NCI-H2029 treated with DMSO at 0.1 percent for 48 hours (cell line): ENCODE data around the gene AGXT.

Source experiments
- DNase-seq: peaks from one replicate; lab custom pipeline; 2025; lab: John Stamatoyannopoulos, UW

Gene AGXT

DNA sequence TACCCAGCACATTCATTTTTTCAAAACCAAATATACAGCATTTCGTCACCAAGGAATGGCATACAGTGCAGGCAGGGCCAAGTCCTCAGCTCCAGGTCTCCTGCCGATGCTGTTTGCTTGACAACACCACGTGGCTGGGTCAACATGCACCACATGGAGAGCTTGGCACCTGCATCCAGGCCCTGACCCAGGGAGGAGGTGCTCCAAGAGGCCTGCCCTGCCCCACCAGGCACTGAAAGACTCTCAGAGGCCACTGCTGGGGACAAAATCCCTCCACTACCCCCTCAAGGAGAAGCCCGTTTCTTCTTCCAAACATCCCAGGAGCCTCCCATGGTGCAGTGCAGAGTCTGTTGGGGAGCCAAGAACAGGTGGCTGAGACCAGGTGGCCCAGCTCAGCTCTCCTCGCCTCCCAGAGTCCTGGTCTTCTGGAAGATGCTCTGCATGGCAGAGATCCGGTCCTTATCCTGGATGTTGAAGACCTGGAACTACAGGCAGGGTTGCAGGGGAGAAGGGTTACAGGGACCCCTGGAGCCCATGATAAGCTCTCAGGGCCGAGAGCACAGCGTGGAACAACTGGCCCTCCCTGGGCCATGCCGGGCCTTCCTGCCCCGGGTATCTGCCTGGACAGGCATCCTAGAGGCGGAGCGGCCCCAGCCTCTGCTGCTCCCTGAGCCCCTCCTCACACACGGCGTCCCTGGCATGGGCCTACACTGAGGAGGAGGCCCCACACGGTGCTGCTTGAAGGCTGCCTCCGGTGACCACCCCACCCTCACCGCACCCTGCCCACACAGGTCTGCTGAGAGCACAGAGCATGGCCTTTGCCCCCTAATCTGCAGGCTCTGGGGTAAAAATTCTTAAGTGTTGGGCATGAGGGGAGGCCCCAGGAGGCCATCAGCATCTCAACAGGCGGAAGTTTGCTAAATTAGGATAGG lies 18.3 kb downstream of the AGXT start:
- no peak for DNase-seq

DNA sequence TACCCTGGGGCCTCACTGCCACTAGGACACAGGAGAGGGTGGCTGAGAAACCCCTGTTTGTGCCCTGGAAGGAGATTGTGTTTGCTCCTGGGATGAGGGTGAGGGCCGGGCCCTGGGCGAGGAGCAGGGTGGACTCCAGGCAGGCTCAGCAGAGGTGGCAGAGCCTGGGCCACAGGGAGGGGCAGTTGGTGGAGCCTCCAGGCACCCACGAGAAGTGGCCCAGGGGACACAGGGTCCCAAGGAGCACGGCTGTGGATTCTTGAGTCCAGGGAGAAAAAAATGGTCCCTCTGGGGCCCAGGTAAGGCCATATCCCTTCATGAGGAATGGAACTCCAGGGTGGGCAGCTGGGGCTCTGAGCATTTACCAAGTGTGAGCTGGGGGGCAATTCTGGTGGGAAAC lies 19.0 kb downstream of the AGXT start:
- DNase-seq: no peak

DNA sequence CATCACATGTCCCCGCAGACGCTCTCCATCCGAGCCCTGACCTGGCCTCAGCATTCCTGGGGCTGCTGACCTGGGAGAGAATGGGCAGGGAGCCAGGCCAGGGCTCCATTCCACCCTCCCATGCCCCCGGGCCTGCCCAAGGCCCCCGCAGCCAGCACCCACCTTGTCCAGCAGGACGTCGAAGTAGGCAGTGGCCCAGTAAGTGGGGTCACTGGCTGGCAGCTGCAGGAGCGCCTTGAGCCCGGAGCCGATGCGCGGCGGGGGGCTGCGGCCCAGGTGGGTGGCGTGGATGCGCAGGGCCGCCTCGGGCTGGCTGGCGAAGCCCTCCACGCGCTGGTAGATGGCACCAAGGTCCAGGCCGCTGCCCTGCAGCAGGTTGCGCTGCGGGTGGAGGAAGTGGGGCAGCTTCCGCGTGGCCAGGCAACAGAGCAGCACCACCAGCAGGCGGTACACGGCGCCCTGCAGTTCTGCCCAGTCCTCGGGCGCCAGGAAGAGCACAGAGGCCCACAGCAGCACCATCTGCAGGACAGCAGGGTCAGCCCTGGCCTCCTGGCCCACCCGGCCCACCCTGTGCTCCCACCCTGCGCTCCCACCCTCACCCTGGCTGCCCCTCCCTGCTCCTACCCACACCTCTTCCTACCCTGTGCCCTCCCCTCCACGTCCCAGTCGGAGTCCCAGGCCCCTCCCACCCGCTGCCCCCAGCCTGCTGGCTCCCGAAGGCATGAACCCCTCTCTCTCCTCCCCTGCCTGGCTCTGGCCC lies 19.7 kb downstream of the AGXT start:
- no peak for DNase-seq

DNA sequence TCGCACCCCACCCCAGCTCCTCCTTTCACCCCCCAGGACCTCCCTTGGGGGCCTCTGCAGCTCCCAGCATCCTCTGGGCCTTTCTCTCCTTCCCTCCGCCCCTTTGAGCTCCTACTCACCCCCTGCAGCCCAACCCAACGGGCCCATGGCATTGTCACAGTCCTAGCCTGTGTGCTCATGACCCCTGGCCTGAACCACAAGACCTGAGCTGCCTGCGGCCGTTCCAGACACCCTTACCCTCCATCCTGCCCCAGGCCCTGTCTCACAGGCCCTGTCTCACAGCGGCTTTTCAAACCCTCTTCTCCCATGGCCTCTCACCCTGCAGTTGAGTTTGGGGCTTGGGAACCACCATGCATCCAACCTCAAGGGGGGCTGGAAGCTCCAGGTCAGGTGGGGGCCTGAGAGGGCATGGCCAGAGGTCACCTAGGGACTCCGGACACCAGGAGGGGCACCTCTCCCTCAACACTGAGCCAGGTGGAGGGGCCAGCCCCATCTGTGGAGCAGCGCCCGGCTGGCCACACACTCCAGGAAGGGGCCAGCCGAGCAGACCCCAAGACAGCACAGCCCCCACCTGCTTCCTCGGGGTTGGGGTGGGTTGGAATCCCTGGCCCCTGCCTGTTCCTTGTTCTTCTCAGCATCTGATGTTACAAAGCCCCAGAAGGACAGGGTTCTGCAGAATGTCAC lies 20.4 kb downstream of the AGXT start:
- DNase-seq: no peak

DNA sequence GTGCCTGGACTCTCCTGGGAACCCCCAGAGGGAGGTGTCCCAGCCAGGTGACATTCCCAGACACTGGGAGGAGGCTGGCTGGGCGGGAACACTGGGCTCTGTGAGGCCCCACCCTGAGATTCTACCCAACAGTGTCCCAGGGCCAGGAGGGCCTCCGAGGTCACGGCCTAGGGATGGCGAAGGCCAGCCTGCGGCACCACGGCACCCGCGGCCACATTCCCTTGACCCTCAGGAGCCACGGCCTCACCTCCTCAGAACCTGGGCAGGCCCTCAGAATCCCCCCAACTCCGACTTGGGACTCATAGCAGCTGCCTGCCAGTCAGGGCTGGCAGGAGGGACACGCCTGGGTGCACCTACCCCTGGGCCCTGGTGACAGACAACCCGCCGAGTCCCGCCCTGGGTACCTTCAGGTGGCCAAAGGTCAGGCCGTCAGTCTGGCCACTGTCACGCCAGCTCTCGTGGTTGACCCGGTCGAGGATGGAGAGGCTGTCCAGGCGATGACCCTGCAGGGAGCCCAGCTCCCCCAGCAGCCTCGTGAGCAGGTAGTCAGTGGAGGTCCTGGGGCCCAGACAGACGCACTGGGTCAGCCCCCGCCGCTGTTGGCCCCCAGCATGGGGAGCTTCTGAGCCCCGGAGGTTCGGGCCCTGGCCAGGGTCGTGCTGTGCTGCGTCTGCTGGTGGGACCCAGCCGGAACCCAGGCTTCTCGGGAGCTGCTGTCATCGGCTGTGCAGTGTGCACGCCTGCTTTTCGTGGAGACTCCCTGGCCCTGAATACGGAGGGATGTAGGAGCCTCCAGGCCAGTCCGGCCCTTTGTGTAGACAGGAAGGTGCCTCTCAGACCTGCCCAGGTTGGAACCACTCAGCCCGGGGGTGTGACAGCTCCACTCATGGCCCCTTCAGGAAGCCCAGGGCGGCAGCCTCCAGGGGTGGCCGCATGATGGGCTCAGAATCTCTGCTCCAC lies 21.3 kb downstream of the AGXT start:
- DNase-seq: no peak

DNA sequence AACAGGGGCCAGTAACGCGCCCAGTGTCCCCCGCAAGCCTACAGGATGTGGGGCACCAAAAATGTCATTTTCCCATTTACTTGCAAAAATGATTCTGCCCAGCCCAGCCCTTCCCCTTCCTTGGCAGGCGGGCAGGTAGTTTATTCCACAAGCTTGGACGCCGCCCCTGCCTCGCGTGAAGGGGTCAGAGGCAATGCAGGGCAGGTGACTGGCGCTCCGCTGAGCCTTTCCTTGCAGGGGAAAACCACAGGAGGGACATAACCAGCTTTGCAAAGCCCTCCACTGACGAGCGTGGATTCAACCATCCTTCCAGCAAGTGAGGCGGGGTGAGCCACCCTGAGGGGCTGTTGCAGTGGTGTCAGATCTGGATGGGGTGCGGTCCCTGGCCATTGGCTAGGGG lies 22.1 kb downstream of the AGXT start:
- no peak for DNase-seq

DNA sequence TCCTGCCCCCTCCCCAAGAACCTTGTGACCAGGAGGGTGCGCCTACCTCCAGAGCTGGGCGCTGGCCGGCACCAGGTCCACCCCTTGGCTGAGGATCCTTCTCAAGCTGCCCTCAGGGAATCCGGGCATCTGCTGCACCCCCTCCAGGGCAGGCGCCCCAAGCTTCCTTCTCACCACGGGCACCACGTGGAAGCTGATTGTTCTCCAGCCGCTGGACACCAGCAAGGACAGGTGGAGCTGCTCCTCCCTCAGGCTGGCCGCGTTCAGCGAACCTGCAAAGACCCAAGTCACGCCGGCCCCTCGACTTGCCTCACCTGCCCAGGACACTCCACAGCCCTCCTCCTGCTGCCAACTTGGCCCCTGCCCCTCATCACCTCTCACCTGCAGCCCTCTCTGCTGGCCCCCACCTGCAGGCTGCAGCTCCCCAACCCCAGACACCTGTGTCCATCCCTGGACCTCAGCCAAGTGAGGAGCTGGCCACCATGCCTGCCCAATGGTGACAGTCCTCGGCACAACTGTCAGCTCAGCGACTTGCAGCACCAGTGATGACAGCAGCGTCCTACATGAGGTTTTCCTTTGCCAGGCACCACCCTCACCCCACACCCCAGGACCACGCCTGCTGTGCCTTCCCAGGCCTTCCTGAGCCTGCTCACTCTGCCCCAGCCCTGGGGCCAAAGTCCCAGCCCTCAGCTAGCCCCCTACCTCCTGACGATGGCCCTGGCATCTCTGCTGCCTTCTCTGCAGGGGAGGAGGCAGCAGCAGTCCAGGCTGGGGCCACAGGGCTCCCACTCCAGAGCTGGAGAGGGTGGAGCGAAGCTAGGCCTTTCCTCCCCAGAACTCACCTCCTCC lies 23.1 kb downstream of the AGXT start:
- DNase-seq: no peak

DNA sequence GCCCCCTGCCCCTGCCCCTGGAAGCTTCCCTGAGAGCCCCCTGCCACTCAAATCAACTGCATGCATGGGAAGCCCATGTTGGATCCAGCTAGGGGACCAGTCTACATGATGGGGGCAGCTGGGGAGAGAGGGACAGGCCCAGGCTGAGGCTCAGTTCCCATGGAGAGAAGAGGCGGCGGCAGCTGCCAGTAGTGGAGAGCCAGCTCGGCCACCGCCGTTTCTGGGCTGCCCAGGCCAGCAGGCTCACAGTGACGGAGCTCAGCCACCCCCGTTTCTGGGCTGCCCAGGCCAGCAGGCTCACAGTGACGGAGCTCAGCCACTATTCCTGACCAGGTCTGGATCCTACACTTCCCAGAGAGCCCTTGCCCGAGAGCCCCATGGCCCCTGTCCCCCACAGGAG lies 23.7 kb downstream of the AGXT start:
- no peak for DNase-seq

DNA sequence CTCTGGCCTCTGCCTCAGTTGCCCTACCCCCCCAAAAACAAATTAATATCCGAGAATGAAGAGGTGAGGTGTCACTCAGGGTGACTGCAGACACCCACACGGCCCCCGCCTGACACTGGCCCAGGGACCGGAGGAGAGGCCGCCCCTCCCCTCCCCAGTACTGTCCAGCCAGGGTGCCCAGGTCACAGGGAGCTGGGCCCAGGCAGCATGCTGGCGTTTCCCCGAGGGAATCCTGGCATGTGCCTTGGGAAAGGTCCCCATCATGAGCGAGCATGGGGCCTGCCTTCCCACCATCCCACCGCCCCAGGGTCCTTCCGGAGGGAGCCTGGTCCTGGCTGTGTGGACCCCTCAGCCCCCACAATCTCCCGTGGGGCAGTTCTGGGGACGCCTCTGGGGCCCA lies 24.3 kb downstream of the AGXT start:
- no peak for DNase-seq

DNA sequence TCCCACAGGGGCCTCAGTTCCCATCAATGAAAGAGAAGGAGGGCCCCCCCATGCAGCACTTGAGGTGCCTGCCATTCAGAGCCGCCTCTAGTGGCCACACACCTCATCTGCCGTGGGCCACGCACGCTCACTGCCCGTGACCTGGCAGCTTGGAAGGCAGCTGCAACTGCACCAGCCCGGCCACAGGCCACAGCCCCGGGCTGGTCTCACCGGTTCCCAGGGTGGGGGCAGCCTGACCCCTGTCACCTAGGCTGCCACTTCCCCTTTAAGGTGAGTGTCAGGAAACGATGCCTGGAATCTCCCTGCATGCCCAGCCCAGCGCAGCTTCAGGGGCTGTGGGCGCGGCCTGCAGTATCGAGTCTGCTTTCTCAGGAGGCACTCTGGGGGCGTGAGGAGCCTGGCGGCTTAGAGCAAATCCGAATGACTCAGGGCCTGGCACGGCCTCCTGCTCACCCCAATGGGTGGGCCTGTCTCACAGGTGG lies 24.8 kb downstream of the AGXT start:
- no peak for DNase-seq

DNA sequence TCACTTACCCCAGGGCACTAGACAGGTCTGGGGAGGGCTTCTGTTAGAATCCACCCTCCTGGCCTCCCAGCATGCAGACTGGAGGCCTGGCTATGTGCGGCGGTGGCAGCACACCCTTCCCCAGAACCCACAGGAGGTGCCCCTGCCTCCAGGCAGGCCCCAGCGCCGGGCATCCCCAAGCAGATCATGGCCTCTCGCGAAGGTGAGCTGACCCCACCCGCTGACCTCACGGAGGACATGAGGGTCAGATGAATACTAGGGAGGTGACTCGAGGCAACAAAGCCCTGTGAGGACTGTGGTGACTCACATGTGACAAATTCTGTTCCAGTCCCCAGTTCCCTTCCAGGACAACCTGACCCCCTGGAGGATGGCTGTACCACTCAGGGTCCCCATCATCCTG lies 25.4 kb downstream of the AGXT start:
- DNase-seq: no peak

DNA sequence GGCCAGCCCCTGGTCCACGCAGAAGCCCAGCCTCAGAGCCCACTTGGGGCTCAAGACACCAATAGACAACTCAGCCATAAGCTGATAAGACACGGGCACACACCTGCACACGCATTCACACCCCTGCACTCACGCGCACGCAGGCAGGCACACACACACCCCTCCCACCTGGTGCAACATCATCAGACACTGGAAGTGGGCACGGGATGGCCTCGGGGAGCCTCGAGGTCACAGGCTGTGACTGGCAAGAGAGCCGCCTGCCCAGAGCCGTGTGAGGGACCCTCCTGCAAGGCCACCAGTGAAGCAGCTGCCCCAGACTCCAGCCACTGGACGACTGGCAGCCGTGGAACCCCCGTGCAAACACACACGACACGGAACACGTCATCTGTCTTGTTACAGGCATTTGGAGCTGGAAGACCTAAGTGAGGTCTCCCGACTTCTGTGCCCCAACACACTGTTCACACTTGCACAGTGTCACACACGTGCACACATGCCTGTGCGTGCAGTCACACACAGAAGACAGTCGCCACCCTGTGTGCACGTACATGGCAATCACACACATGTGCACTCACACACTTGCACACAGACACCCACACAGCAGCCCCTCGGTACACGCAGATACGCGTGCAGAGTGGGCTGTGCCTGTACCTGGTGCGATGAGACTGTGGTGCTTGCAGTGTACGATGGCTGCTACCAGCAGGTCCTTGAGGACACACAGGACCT lies 26.4 kb downstream of the AGXT start:
- no peak for DNase-seq

DNA sequence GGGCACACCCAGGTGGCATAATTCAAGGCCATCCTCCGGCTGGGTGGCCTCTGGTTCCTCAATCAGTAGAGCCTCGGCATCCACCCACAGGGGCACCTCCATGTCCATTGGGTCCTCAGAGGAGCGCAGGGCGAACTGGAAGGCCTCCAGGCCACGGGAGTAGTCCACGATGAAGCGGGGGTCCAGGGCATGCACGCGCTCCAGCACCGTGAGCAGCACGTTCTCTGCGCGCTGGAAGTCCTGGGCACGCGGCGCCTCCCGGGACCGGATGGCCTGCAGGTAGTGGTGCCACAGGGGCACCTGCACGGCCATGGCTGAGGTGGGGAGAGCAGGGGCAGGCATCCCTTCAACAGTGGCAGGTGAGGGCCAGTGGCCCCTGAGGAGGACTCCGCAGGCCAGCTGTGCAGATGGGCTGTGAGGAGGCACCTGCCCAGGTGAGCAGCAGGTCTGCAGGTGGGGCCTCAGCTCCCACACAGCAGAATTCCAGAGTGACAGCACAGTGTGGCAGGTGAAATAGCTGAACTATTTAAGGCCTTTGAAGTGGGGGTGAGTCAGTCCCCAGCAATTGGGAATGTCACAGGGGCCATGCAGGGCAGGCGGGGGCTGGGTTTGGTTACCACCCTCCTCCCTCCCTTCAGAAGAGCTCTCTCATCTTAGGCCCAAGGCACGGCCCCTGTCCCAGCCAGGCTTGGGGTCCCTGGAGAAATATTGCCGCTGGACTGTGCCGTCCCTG lies 27.2 kb downstream of the AGXT start, which contains the start of gene MAB21L4:
Gene MAB21L4 (minus strand): TSS at position 501 of the 733 bp plus-strand sequence. CDS start 159 bp downstream, at position 342.
- no peak for DNase-seq

DNA sequence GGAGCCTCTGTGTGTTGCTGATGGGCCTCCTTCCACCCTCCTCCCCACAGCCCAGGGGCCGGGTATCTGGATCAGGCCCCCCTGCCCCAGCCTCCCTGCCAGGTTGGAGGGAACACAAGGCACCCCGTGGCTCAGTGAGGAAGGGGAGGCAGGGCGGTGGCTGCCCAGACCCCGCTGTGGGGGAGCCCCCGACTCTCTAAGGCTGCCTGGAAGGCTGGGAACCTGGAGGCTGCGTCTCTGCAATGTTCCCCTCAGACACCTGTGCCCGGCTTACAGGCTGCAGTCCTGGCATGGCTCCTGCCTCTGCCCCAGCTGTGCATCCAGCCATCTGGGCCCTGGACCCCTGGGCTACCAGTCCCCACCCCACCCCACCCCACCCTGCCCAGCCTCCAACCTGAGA lies 27.8 kb downstream of the AGXT start:
- no peak for DNase-seq

DNA sequence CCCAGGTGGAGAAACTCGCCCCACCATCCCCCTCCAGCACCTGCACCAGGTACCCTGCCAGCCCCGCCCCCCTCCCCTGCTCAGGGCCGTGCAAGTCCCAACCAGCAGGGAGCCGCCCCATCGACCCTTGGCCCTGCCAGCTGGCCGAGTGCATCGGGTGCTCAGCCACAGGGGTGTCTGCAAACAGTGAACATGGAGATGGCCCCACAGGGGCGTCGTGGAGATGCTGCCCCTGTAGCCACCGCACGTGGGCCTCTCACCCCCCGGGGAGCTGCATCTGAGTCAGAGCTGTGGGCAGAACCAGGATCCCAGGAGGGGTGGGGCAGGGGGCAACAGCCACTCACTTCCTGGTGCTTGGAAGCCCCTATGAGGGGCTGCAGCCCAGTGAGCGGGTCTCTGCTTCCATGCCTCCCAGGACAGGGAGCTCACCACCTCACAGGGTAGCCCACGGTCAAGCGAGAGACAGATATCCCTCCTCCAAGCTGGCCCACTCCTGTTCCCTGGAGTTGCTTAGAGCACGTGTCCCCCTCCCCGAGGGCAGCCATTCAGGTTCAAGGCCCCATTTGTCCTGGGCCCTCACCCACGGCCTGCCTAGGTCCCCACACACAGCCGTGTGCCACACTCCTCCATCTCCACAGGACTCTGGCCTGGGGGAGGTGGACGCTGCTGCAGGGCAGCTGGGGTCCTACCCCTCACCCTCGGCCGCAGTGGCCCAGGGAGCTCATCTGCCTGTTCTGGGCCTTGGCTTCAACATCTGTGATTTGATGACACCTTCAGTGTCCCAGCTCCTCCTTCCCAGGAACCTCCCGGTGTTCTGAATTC lies 28.5 kb downstream of the AGXT start:
- DNase-seq: no peak

DNA sequence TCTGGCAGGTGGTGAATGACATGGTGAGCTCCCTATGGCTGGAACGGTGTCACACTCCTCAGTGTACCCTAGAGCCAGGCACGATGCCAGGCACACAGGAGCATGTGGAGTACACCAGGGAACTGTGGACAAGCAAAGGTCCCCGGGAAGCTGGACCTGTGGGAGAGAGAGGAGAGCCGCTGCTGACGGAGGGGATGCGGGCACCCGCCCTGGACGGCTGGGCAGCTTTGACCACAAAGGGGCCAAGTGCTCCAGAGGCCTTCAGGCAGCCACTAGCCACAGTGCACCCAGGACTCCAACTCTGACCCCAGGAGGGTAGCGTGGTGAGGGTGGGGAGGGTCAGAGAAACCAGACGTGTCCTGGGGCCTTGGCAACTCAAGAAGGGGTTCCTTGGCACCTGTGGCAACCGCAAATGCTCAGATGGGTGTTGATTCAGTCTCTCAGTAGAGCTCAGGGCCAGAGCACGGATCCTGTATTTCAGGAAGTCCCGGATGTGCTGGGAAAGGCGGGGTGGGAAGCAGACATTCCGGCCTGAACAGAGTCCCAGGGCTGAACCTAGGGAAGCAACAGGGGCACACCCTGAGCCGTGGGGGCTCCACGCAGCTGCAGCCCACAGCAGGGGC lies 29.6 kb downstream of the AGXT start:
- DNase-seq: no peak

DNA sequence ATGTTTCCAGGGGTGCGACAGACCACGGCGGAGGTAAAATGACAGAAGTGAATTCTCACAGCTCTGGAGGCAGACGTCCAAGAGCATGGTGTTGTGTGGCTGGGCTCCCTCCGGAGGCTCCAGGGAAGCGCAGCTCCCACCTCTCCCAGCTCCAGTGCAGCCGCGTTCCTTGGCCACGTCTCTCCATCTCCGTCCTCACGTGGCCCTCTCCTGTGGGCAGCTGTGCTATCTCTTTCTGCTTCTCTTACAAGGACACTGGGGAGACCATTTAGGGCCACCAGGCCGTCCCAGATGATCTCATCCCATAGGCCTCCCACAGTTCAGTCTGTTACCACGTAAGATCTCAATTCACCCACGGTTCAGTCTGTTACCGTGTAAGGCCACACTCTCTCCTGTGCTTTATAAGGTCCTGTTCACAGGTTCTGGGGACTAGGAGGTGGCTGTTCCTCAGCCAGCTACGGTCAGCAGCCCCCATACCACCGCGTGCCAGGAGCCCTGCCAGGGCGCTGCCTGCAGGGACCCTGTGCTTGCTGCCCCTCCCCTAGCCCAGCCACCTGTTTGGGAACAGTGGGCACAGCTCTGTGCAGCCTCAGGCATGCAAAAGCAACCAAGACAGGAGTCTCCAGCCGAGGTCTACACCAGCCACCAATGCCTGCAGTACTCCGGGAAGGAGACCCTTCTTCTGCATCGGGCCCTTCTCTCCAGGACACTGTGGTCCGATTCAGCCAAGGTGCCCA lies 30.3 kb downstream of the AGXT start:
- no peak for DNase-seq
